B cell (primary cell): Measurements from ENCODE around the gene SUB1. TPM values are rescaled to one million over a fixed set of nuclear protein-coding genes. Genes with fewer than 3 reads are reported as not detected.

Source experiments
- ATAC-seq: fragments of 200-7000 bp; cut with Tn5 transposase; one replicate; pipeline ENCODE4 v1.10.0; 2021; ENCODE audit warnings: low read depth, mild to moderate bottlenecking, moderate number of reproducible peaks, moderate library complexity
- CTCF ChIA-PET: fragments of 350-600 bp; sonication (Branson Sonifier 250); formaldehyde crosslinking; loops from one replicate; lab custom pipeline; 2021; ENCODE audit warnings: antibody characterized with exemption, inconsistent platforms; lab: Charles Lee
- POLR2A ChIA-PET: fragments of 350-600 bp; sonication (Branson Sonifier 250); formaldehyde crosslinking; loops from one replicate; lab custom pipeline; 2021; ENCODE audit warnings: antibody characterized with exemption; lab: Charles Lee
- DNase-seq: peaks from one replicate; pipeline ENCODE4 v3.0.0; 2013
- H2AFZ ChIP-seq: 2 replicates; pipeline ENCODE4 v1.6.1; 2012; ENCODE audit warnings: mild to moderate bottlenecking, low read depth, low read length; ENCODE audit not compliant: insufficient read depth, poor library complexity, severe bottlenecking
- H3K27ac ChIP-seq, 2 donors: 1 replicate in 1 of 2; 2 replicates in 1 of 2; pipeline ENCODE4 v1.5.1; 2012 to 2013; ENCODE audit warnings: low read length in 2 of 2, mild to moderate bottlenecking in 2 of 2, moderate library complexity in 1 of 2
- H3K27me3 ChIP-seq, 4 experiments: fragments of 200-600 bp in 1 of 4; sonication (generic) in 1 of 4; replicated peaks in 1 of 4; 1 replicate in 2 of 4; 2 replicates in 2 of 4; pipeline versions ENCODE4 v1.6.1 to v1.7.0; 2013 to 2016; ENCODE audit warnings: low read length in 3 of 4, mild to moderate bottlenecking in 2 of 4, mixed read lengths in 1 of 4, moderate library complexity in 1 of 4; ENCODE audit not compliant: insufficient read depth in 4 of 4, control insufficient read depth in 3 of 4; ENCODE audit errors: control extremely low read depth in 1 of 4
- H3K36me3 ChIP-seq, 2 experiments: replicated peaks in 1 of 2; 1 replicate in 1 of 2; 2 replicates in 1 of 2; pipeline versions ENCODE4 v1.6.1 to v1.7.1; 2013; ENCODE audit warnings: low read length in 1 of 2; ENCODE audit not compliant: insufficient read depth in 2 of 2, control insufficient read depth in 1 of 2; ENCODE audit errors: control extremely low read depth in 1 of 2, extremely low read depth in 1 of 2
- H3K4me1 ChIP-seq, 2 donors: fragments of 200-600 bp in 1 of 2; sonication (generic) in 1 of 2; 1 replicate in 1 of 2; 2 replicates in 1 of 2; pipeline versions ENCODE4 v1.5.1 to v1.6.1; 2013 to 2017; ENCODE audit warnings: low read length in 2 of 2; ENCODE audit not compliant: control insufficient read depth in 2 of 2, insufficient read depth in 2 of 2
- H3K4me2 ChIP-seq: replicated peaks from 2 replicates; pipeline ENCODE3; 2012; ENCODE audit warnings: mild to moderate bottlenecking, low read depth, low read length; ENCODE audit not compliant: poor library complexity, severe bottlenecking
- H3K4me3 ChIP-seq, 5 experiments: fragments of 200-600 bp in 1 of 5; sonication (generic) in 1 of 5; 1 replicate in 3 of 5; 2 replicates in 2 of 5; pipeline versions ENCODE4 v1.5.1 to v1.7.0; 2011 to 2016; ENCODE audit warnings: low read length in 4 of 5, mild to moderate bottlenecking in 4 of 5, low read depth in 2 of 5, control low read depth in 1 of 5, moderate library complexity in 1 of 5; ENCODE audit not compliant: insufficient read depth in 1 of 5; ENCODE audit errors: control extremely low read depth in 1 of 5, extremely low read depth in 1 of 5
- H3K79me2 ChIP-seq: fragments of 200-600 bp; sonication (generic); one replicate; pipeline ENCODE4 v1.6.0; 2016; ENCODE audit warnings: low read length; ENCODE audit not compliant: control insufficient read depth, insufficient read depth
- H3K9ac ChIP-seq: fragments of 200-600 bp; sonication (generic); 2 replicates; pipeline ENCODE4 v1.6.1; 2017; ENCODE audit warnings: mild to moderate bottlenecking, low read length, moderate library complexity
- H3K9me3 ChIP-seq, 3 donors: one replicate each; pipeline versions ENCODE4 v1.6.1 to v1.7.1; 2013; ENCODE audit warnings: low read length in 2 of 3; ENCODE audit not compliant: control insufficient read depth in 2 of 3, insufficient read depth in 1 of 3; ENCODE audit errors: control extremely low read depth in 1 of 3
- H4K20me1 ChIP-seq: 2 replicates; pipeline ENCODE4 v1.6.0; 2012; ENCODE audit warnings: mild to moderate bottlenecking, low read length; ENCODE audit not compliant: insufficient read depth, control insufficient read depth, poor library complexity, severe bottlenecking
- H3K27ac Mint-ChIP-seq: one replicate; pipeline ENCODE4 v1.8.0; 2021; ENCODE audit warnings: mixed read lengths
- H3K27me3 Mint-ChIP-seq: one replicate; pipeline ENCODE4 v1.8.0; 2021; ENCODE audit warnings: mixed read lengths
- H3K4me1 Mint-ChIP-seq: one replicate; pipeline ENCODE4 v1.8.0; 2021; ENCODE audit warnings: mixed read lengths
- H3K4me3 Mint-ChIP-seq: one replicate; pipeline ENCODE4 v1.8.0; 2021; ENCODE audit warnings: mixed read lengths
- H3K9me3 Mint-ChIP-seq: one replicate; pipeline ENCODE4 v1.8.0; 2022; ENCODE audit warnings: mixed read lengths; ENCODE audit not compliant: insufficient read depth
- EZH2 ChIP-seq: IDR thresholded peaks from 2 replicates; pipeline ENCODE4 v1.6.1; 2012; ENCODE audit warnings: borderline replicate concordance, low read depth, mild to moderate bottlenecking, moderate library complexity, low read length; ENCODE audit not compliant: insufficient read depth, poor library complexity, severe bottlenecking
- WGBS: methylation state at CpG from one replicate; pipeline ENCODE4 v1.1.5; 2013; ENCODE audit warnings: missing lambda C conversion rate; ENCODE audit not compliant: insufficient coverage; 5-methylcytosine and 5-hydroxymethylcytosine counted together
- intact Hi-C: fragments of 100-400 bp; cut with micrococcal nuclease; formaldehyde crosslinking; loops from one replicate; pipeline ENCODE4 v1.10.0; 2022
- polyA plus RNA-seq: library from polyadenylated mRNA; depleted of rRNA; stranded (reverse); fragments of >200 nt; gene quantifications from 2 replicates; pipeline ENCODE4 v1.2.3, GENCODE V29; 2012
- total RNA-seq, 2 donors: library from RNA; stranded (reverse); fragments of 120-200 nt in 1 of 2; gene quantifications; 1 replicate in 1 of 2; 2 replicates in 1 of 2; pipeline versions ENCODE4 v1.2.3 to v1.2.4, GENCODE V29; 2013 to 2022
- TF ChIP-seq, protein P1 (sequence below): fragments of 200-600 bp; IDR thresholded peaks from one replicate; pipeline ENCODE4 v1.8.0; 2022; ENCODE audit warnings: antibody characterized with exemption, mild to moderate bottlenecking

Gene SUB1
- total and polyA plus RNA-seq, 2 donors (not counting 1 experiment from before 2014, with no cell fraction given), result 55.4 to 117 TPM

DNA sequence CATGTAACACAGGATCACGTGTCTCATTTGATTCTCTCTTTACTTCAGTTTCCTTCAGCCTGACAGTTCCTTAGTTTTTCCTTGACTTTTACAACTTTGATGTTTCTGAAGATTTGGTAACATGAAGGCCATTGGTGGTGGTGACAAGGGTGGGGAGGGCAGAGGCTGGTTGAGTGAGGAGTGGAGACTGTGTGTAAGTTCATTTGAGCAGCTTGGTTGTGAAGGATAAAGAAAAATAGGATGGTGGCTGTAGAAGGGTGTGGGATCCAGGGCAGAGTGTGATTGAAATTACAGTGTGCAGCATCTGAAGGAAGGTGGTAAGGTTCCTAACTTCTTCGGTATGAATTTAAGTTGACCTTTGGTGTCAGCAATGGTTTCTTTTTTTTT lies 20.4 kb downstream of the SUB1 start:
- H3K27ac Mint-ChIP-seq, result no peak overlapping the region
- ATAC-seq (no peak), DNase-seq (no peak)
- WGBS, result 83% methylated on average over 2 of the region's 2 CpGs
- H3K4me2 ChIP-seq, result no peak overlapping the region
- H3K9ac ChIP-seq, result no peak overlapping the region
- H3K9me3 Mint-ChIP-seq, result no peaks in the 10 kb centered on the region
- no peaks in the 10 kb centered on the region for H3K4me1 Mint-ChIP-seq
- H3K27ac ChIP-seq, result no peak overlapping the region
- no peaks in the 10 kb centered on the region for H3K4me1 ChIP-seq
- CTCF ChIA-PET, result interaction anchor here (0.7 to 1.5 kb wide), 2 partner anchors 16 to 42 kb away, joined by 5 to 6 read pairs; no protein-coding TSS in a partner anchor
- no peaks in the 10 kb centered on the region for H3K9me3 ChIP-seq
- H3K27me3 Mint-ChIP-seq, result no peaks in the 10 kb centered on the region
- TF ChIP-seq EZH2, result no peak
- TF ChIP-seq, protein P1, sequence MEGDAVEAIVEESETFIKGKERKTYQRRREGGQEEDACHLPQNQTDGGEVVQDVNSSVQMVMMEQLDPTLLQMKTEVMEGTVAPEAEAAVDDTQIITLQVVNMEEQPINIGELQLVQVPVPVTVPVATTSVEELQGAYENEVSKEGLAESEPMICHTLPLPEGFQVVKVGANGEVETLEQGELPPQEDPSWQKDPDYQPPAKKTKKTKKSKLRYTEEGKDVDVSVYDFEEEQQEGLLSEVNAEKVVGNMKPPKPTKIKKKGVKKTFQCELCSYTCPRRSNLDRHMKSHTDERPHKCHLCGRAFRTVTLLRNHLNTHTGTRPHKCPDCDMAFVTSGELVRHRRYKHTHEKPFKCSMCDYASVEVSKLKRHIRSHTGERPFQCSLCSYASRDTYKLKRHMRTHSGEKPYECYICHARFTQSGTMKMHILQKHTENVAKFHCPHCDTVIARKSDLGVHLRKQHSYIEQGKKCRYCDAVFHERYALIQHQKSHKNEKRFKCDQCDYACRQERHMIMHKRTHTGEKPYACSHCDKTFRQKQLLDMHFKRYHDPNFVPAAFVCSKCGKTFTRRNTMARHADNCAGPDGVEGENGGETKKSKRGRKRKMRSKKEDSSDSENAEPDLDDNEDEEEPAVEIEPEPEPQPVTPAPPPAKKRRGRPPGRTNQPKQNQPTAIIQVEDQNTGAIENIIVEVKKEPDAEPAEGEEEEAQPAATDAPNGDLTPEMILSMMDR, result no peak
- H3K27me3 ChIP-seq, result no peaks in the 10 kb centered on the region
- H3K4me3 Mint-ChIP-seq, result no peak overlapping the region
- no peaks in the 10 kb centered on the region for H3K79me2 ChIP-seq
- peaks cover 34% of the 10 kb centered on the region for H4K20me1 ChIP-seq
- POLR2A ChIA-PET, result no interaction called here
- intact Hi-C loops, result no loop called here
- H3K4me3 ChIP-seq, result no peak overlapping the region
- peaks cover 8 to 39% of the 10 kb centered on the region in 2 experiments for H3K36me3 ChIP-seq
- H2AFZ ChIP-seq, result no peak overlapping the region

DNA sequence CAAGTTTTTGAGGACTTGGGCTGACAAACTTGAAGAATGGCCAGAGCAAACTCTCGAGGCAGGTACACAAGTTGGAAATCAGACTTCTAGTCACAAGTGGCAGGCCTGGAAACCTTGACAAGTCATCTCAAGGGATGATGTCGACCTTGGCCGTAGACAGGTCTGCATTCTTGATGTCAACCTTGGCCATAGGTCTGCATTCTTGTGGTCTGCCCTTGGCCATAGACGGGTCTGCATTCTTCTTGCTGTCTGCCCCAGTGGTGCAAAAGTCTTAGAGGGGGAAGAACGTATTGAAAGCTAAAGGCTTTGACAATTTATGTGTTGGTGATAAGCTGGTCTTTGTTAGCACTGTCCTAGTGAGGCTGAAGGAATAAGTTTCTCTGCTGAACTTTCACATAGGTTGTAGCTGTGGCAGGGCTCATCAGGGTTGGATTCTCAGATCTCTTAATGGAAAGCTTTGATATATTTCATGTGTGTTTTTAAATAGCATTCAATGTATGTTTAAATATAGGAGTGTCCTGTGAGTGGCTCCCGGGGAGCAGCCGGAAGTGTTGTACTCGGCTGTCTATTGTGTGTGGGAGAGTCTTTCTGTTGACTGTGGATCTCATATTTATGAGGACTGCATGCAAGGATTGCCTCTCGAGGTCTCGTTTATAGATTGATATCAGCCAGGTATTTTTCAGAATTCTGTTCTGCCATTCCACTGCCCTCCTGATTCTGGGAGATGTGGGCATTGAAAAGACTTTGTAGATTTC lies 27.0 kb downstream of the SUB1 start:
- Mint-ChIP-seq H3K4me3 (no peak overlapping the region), H3K27ac (no peak overlapping the region), H3K27me3 (no peaks in the 10 kb centered on the region), H3K4me1 (peaks cover 3% of the 10 kb centered on the region), H3K9me3 (no peaks in the 10 kb centered on the region)
- no peak overlapping the region for H2AFZ ChIP-seq
- ChIA-PET POLR2A (no interaction called here), CTCF (interaction anchor here (0.7 to 4.0 kb wide), 12 partner anchors 9 to 380 kb away, joined by 3 to 57 read pairs (median 4); no protein-coding TSS in a partner anchor)
- 92% methylated on average over 9 of the region's 10 CpGs for WGBS
- no peak overlapping the region for H3K27ac ChIP-seq
- H3K9me3 ChIP-seq, result no peaks in the 10 kb centered on the region
- no peak overlapping the region for H3K9ac ChIP-seq
- no peak for DNase-seq
- H3K27me3 ChIP-seq, result no peaks in the 10 kb centered on the region
- H3K4me2 ChIP-seq, result no peak overlapping the region
- H4K20me1 ChIP-seq, result no peaks in the 10 kb centered on the region
- no peak for TF ChIP-seq EZH2
- TF ChIP-seq, protein P1, result no peak
- H3K4me1 ChIP-seq, result peaks cover 0 to 4% of the 10 kb centered on the region in 2 donors
- no peak overlapping the region for H3K4me3 ChIP-seq
- H3K36me3 ChIP-seq, result peaks cover 3 to 12% of the 10 kb centered on the region in 2 experiments
- intact Hi-C loops, result loop anchor here (5.0 kb wide), 1 partner anchor 1030 kb away; no protein-coding TSS in a partner anchor
- ATAC-seq, result no peak
- H3K79me2 ChIP-seq, result no peaks in the 10 kb centered on the region
